Central memory CD4-positive, alpha-beta T cell (primary cell): ENCODE data around the gene INAFM2.

Source experiments
- DNase-seq: peaks from one replicate; pipeline ENCODE4 v3.0.0; 2022

Gene INAFM2

DNA sequence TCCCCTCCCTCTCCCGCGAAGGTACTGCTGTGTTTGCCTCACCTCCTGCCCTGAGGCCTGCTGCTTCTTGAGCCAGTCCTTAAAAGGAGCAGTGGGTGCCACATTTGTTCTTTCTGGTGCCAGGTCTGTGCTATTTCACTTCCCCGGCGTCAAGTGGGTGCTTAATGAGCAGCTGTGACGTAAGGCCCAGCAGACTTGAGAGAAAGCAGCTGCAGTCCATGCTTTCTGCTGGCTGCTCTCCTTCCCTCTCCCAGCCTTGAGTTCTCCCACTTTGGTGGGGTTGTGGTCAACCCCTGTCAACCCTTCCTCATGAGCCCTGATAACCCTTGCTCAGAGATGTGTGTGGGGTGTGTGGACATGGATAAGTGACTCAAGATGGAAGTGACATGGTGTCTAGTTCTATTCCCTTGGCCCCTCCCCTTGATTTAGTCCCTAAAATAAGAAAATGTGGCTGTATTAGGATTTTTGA, 6.9 kb downstream of the INAFM2 start:
- DNase-seq: no peak

- DNase-seq: no peak
These were observed 7.5 kb downstream of the INAFM2 start for GRCh38 chr15:40331026-40331425.

- no peak for DNase-seq
These were observed 8.1 kb downstream of the INAFM2 start for GRCh38 chr15:40331637-40332036.

- DNase-seq: no peak
These were observed 8.8 kb downstream of the INAFM2 start for GRCh38 chr15:40332113-40332781.

- DNase-seq: peak; percentile 17
These were observed 10.5 kb downstream of the INAFM2 start for GRCh38 chr15:40333922-40334492.

DNA sequence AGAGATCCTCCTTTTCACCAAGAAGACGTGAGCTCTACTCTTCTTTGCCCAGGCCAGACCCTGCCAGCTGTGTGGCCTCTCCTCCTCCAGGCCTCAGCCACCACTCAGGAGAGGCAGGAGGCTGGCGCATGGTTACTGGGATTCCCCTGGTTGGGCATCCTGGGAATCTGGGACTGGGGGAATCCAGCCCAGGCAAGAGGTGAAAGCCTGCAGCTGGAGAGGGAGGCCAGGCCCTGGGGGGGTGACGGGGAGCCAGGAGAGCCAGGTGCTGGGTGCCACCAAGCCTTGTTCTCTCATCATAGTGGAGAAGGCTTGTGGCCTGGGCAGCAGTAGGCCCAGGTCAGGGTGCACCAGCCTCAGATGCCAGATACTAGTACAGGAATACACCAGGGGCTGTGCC, 11.0 kb downstream of the INAFM2 start:
- DNase-seq: no peak

DNA sequence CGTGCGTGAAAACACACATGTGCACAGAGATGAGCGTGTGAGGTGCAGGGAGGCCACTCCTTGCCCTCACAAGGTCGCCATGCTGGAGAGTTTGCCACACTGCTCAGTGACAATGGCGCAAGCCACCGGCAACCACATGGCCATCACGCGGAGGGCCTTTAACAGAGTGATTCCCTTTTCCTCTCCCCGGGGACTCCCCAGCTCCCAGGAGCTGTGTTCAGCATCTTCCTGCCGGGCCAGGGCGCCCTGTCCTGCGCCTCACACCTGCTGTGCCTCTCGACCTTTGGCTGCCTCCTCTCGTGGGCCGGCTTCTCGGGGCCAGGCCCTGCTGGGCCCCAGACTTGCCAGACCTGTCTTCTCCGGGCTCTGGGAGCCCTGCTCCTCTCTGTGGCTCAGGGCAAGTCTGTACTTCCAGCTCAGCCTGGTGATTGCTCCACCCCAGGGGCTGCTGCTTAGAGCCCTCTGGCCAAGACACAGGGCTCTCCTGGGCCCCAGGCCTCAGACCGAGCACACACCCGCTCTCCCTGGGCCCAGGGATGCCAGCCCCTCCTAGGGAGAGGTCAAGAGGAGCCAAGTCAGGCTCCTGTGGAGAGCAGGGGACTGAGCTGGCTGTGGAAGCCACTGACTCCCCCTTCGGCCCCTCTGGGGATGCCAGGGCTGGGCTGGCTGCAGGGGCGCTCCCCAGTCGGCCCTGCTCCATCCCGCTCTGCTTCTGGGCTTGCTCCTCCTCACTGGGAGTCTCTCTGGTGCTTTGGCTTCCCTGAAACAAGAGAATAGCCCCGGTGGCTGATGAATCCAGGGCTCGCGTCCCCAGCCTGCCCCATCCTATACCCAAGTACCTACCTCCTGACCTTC, 11.7 kb downstream of the INAFM2 start:
- DNase-seq: no peak

- no peak for DNase-seq
These were observed 12.6 kb downstream of the INAFM2 start for GRCh38 chr15:40335938-40336743.

- DNase-seq: no peak
These were observed 13.2 kb downstream of the INAFM2 start for GRCh38 chr15:40336744-40337122.

DNA sequence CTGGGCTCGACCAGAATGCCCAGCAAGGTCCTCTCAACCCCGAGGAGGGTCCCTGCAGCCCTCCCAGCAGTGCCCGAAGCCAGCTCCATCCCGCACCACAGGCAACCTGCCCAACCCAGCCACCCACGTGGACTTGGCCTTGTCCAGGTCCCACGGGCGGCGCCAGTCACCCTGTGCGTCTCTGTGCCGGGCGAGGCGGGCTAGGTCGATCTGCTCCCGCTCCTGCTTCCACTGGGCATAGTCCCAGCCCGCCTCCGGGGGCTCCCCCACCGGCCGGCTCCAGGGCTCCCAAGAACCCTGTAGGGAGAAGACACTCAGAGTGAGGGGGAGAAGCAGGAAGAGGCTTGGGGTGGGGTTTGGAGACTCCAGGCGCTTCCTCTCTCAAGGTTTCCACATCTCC, 14.1 kb downstream of the INAFM2 start:
- DNase-seq: no peak

GRCh38 chr15:40338041-40338657, 14.7 kb downstream of the INAFM2 start:
- DNase-seq: peak; percentile 64

- no peak for DNase-seq
These were observed 15.6 kb downstream of the INAFM2 start for GRCh38 chr15:40338921-40339620.

DNA sequence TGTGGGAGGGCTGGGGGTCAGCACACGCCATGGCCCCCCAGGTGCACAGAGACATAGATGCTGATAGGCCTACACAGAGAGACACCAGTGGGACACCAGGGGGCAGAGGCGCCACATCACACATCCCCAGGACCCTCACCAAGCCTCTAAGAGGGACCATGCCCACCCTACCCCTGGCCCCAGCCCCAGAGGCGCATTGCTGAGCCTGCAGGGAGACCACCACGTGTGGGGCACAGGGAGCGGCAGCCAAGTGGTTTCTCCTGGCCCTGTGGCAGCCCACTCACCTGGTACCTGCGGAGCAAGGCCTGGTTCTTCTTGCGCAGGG, 16.1 kb downstream of the INAFM2 start:
- DNase-seq: no peak

GRCh38 chr15:40340038-40340739, 16.7 kb downstream of the INAFM2 start:
- no peak for DNase-seq

DNA sequence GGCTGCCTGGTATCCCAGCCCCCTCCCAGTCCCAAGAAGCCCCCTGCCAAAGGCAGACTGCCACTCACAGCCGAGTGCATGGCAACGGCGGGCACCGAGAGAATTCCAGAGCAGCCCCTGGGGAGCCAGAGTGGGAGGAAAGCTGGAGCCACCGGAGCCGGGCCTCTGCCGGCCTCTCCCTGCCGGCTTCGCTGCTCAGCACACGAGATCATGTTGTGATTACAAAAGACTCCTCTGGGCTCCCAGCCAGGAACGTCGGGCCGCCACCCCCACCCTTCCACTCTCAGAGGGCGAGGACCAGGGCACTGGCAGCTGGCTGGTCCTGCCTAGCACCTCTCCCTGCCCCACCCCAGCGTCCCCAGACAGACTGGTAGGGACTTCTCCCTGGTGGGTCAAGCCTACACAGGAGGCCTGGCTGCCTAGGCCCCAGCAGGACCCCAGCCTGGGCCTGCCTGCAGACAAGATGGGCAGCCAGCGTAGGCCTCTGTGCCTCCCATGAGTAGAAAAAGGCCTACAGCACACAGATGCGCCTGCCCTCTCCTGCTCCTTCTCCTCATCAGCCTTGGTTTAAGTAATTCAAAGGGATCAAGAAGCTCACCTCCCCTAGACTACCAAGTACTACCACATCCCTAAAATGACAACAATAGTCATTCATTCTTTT, 17.4 kb downstream of the INAFM2 start, which contains the start of gene CCDC9B:
Gene CCDC9B, minus strand, starts transcription at position 200 of the 661 bp plus-strand sequence. Its CDS starts 120 bp downstream, at position 80.
- no peak for DNase-seq

DNA sequence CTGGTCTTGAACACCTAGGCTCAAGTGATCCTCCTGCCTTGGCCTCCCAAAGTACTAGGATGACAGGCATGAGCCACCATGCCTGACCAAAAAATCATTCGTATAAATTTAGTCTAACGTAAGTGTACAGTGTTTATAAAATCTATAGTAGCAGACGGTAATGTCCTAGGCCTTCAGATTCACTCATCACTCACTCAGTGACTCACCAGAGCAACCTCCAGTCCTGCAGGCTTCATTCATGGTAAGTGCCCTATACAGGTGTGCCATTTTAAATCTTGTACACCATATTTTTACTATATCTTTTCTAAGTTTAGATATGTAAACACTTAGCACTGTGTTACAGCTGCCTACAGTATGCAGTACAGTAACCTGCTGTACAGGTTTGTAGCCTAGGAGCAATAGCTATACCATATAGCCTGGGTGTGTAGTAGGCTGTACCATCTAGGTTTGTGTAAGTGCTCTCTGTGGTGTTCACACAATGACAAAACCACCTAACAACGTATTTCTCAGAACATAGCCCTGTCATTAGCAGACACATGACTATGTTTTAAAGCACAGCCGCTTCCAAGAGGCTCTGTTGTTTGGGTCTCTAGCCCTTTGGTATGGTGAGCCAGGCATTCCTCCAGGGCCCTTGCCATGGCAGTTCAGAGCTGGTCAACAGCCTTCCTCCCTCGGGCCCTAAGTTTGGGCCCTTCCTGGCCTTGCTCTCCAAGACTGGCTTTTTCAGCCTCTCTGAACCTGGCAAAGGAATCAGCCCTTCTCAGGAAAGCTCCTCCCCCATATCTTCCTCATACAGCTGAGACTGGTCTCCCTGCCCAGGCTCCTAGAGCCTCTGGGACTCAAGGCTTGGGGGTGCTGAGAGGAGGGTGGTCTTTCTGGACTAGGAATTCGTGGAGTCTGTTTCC, 19.2 kb downstream of the INAFM2 start:
- DNase-seq: no peak

GRCh38 chr15:40343512-40343911, 20.0 kb downstream of the INAFM2 start:
- DNase-seq: no peak

GRCh38 chr15:40344217-40344616, 20.7 kb downstream of the INAFM2 start:
- no peak for DNase-seq

DNA sequence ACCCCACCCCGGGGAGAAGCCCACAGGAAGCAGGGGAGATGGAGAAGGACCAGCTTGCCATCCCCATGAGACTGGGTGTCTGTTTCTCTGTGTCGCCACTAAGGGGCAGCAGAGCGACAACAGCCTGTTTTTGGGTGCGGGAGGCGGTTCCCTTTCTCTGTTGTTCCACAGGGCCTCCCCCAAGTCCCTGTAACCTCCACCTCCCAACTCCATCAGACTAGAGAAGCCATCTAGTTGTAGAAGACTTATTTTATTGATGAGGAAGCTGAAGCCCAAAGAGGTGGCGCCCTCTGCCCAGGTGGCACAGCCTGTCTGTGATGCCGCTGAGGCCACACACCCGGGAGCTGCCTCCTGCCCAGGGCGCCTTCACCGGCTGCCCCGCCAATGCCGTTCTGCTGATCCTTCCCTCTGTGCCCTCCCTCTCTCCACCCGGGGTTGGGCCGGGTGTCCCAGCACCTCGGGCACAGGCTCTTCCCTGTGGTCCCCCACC, 21.2 kb downstream of the INAFM2 start:
- peak; percentile 59 for DNase-seq
